DND-41 (cell line): ENCODE results near the gene PDZRN3.

Experiments used
- ATAC-seq: fragments of 200-7000 bp; cut with Tn5 transposase; 3 replicates; pipeline ENCODE4 v1.9.1; 2021; ENCODE audit warnings: low read depth; ENCODE audit not compliant: insufficient read depth
- DNase-seq: peaks from one replicate; pipeline ENCODE4 v3.0.0-alpha.2; 2020
- H2AFZ ChIP-seq: 2 replicates; pipeline ENCODE4 v1.6.0; 2012; ENCODE audit warnings: low read depth, low read length
- H3K27ac ChIP-seq: 2 replicates; pipeline ENCODE4 v1.5.1; 2012; ENCODE audit warnings: low read length, inconsistent platforms
- H3K27me3 ChIP-seq: fragments of 200-600 bp; sonication (generic); 2 replicates; pipeline ENCODE4 v1.6.0; 2012; ENCODE audit warnings: low read length, mild to moderate bottlenecking, inconsistent platforms; ENCODE audit not compliant: insufficient read depth, poor library complexity
- H3K36me3 ChIP-seq: 2 replicates; pipeline ENCODE4 v1.5.1; 2012; ENCODE audit warnings: low read length, inconsistent platforms; ENCODE audit not compliant: insufficient read depth
- H3K4me1 ChIP-seq: 2 replicates; pipeline ENCODE4 v1.5.1; 2012; ENCODE audit warnings: mild to moderate bottlenecking, low read length; ENCODE audit not compliant: insufficient read depth
- H3K4me2 ChIP-seq: 2 replicates; pipeline ENCODE4 v1.6.0; 2012; ENCODE audit warnings: mild to moderate bottlenecking, moderate library complexity, low read length, inconsistent platforms; ENCODE audit not compliant: insufficient read depth
- H3K4me3 ChIP-seq, 2 experiments: fragments of 200-600 bp in 1 of 2; shearing (Covaris generic) in 1 of 2; 2 replicates each; pipeline ENCODE4 v1.5.1; 2012 to 2016; ENCODE audit warnings: inconsistent platforms in 2 of 2, low read length in 2 of 2, mild to moderate bottlenecking in 2 of 2, low read depth in 1 of 2, moderate library complexity in 1 of 2
- H3K79me2 ChIP-seq: 2 replicates; pipeline ENCODE4 v1.6.0; 2012; ENCODE audit warnings: low read length, inconsistent platforms; ENCODE audit not compliant: insufficient read depth
- H3K9ac ChIP-seq: 2 replicates; pipeline ENCODE4 v1.6.0; 2012; ENCODE audit warnings: low read depth, mild to moderate bottlenecking, inconsistent platforms, low read length, moderate library complexity
- H3K9me3 ChIP-seq: 2 replicates; pipeline ENCODE4 v1.5.1; 2012; ENCODE audit warnings: low read length, moderate library complexity, mild to moderate bottlenecking, inconsistent platforms; ENCODE audit not compliant: insufficient read depth, severe bottlenecking
- H4K20me1 ChIP-seq: 2 replicates; pipeline ENCODE4 v1.6.0; 2012; ENCODE audit warnings: low read length; ENCODE audit not compliant: insufficient read depth
- CTCF ChIP-seq: IDR thresholded peaks from 2 replicates; pipeline ENCODE4 v1.5.1; 2012; ENCODE audit warnings: borderline replicate concordance, low read length, moderate library complexity, mild to moderate bottlenecking; ENCODE audit not compliant: poor library complexity, severe bottlenecking; ENCODE audit errors: extremely low read depth
- EZH2 ChIP-seq: IDR thresholded peaks from 3 replicates; pipeline ENCODE4 v1.6.1; 2012; ENCODE audit warnings: borderline replicate concordance, low read depth, mild to moderate bottlenecking, moderate library complexity, low read length, inconsistent platforms; ENCODE audit not compliant: severe bottlenecking

The PDZRN3 gene

GRCh38 chr3:73563896-73564582 lies 60.7 kb downstream of the PDZRN3 start:
- no peaks in the 10 kb centered on the region for H3K36me3 ChIP-seq
- no peaks in the 10 kb centered on the region for H3K79me2 ChIP-seq
- no peak overlapping the region for H3K4me2 ChIP-seq
- no peak overlapping the region for H3K27ac ChIP-seq
- H3K4me3 ChIP-seq = no peak overlapping the region
- ATAC-seq (no peak), DNase-seq (no peak)
- H2AFZ ChIP-seq = no peak overlapping the region
- no peak overlapping the region for H3K9ac ChIP-seq
- no peaks in the 10 kb centered on the region for H3K4me1 ChIP-seq
- no peaks in the 10 kb centered on the region for H4K20me1 ChIP-seq
- H3K9me3 ChIP-seq = no peaks in the 10 kb centered on the region
- TF ChIP-seq CTCF (no peak), EZH2 (no peak)
- H3K27me3 ChIP-seq = peaks cover under 1% of the 10 kb centered on the region

GRCh38 chr3:73561494-73561893 lies 63.2 kb downstream of the PDZRN3 start:
- H3K9ac ChIP-seq = no peak overlapping the region
- H4K20me1 ChIP-seq = no peaks in the 10 kb centered on the region
- no peak overlapping the region for H3K27ac ChIP-seq
- TF ChIP-seq CTCF (no peak), EZH2 (no peak)
- no peaks in the 10 kb centered on the region for H3K36me3 ChIP-seq
- H3K4me1 ChIP-seq = no peaks in the 10 kb centered on the region
- no peaks in the 10 kb centered on the region for H3K9me3 ChIP-seq
- H3K79me2 ChIP-seq = no peaks in the 10 kb centered on the region
- DNase-seq (no peak), ATAC-seq (no peak)
- H3K4me2 ChIP-seq = no peak overlapping the region
- H3K4me3 ChIP-seq = no peak overlapping the region
- peaks cover 6% of the 10 kb centered on the region for H3K27me3 ChIP-seq
- no peak overlapping the region for H2AFZ ChIP-seq

GRCh38 chr3:73559749-73560148 lies 65.0 kb downstream of the PDZRN3 start:
- no peak overlapping the region for H3K27ac ChIP-seq
- no peak overlapping the region for H3K9ac ChIP-seq

More at GRCh38 chr3:73559749-73560148, 65.0 kb downstream of the PDZRN3 start:
- Histone ChIP-seq H2AFZ (no peak overlapping the region), H3K4me3 (no peak overlapping the region), H3K79me2 (no peaks in the 10 kb centered on the region), H4K20me1 (no peaks in the 10 kb centered on the region), H3K4me2 (no peak overlapping the region), H3K4me1 (no peaks in the 10 kb centered on the region), H3K27me3 (peaks cover 8% of the 10 kb centered on the region), H3K36me3 (no peaks in the 10 kb centered on the region), H3K9me3 (no peaks in the 10 kb centered on the region)
- DNase-seq (no peak), ATAC-seq (no peak)
- TF ChIP-seq EZH2 (no peak), CTCF (no peak)
